Prostate gland (tissue), 2 donors: ENCODE measurements around the gene SLC8A3.

Experiments used
- POLR2A ChIP-seq: fragments of 450-650 bp; IDR thresholded peaks from one replicate; pipeline ENCODE4 v1.6.1; 2016; ENCODE audit warnings: antibody characterized with exemption, mild to moderate bottlenecking
- TF ChIP-seq, protein P1 (sequence below), 4 experiments: fragments of 200-600 bp in 2 of 4; fragments of 450-650 bp in 2 of 4; sonication (generic) in 2 of 4; IDR thresholded peaks; 1 replicate in 3 of 4; 2 replicates in 1 of 4; pipeline ENCODE4 v1.5.1; 2016 to 2019; ENCODE audit warnings: antibody characterized with exemption in 4 of 4, mild to moderate bottlenecking in 2 of 4, moderate library complexity in 2 of 4

- TF ChIP-seq POLR2A: no peak
- TF ChIP-seq, protein P1, sequence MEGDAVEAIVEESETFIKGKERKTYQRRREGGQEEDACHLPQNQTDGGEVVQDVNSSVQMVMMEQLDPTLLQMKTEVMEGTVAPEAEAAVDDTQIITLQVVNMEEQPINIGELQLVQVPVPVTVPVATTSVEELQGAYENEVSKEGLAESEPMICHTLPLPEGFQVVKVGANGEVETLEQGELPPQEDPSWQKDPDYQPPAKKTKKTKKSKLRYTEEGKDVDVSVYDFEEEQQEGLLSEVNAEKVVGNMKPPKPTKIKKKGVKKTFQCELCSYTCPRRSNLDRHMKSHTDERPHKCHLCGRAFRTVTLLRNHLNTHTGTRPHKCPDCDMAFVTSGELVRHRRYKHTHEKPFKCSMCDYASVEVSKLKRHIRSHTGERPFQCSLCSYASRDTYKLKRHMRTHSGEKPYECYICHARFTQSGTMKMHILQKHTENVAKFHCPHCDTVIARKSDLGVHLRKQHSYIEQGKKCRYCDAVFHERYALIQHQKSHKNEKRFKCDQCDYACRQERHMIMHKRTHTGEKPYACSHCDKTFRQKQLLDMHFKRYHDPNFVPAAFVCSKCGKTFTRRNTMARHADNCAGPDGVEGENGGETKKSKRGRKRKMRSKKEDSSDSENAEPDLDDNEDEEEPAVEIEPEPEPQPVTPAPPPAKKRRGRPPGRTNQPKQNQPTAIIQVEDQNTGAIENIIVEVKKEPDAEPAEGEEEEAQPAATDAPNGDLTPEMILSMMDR (IDR thresholded peaks at IDR 0.05): no peak
These were observed 108.7 kb downstream of the SLC8A3 start for GRCh38 chr14:70080076-70080475.
